A549 treated with Mapracorat at 1 μM for 4 hours (cell line): ENCODE data around the gene TAGAP. TPM values are rescaled to one million over a fixed set of nuclear protein-coding genes. Genes with fewer than 3 reads are reported as not detected.

Experiments used
- total RNA-seq: library from RNA; stranded (reverse); fragments of 200-300 nt; extraction: Qiagen RNA extraction; gene quantifications from 5 replicates; pipeline ENCODE4 v1.2.3, GENCODE V29; 2022

TAGAP gene
- total RNA-seq = not detected in 5 replicates

GRCh38 chr6:159044899-159045727 is at the start of gene TAGAP:
Gene TAGAP, minus strand, starts transcription at chr6:159044991. Its CDS starts 845 bp downstream, at chr6:159044146.

GRCh38 chr6:158999666-159000403 is 45.0 kb downstream of the TAGAP start, which contains the start of gene RSPH3:
Gene RSPH3, minus strand, starts transcription at chr6:159000202. Its CDS starts 652 bp downstream, at chr6:158999550.

Other genes with a start within 250 kb of the TAGAP start
- 375 to 449 TPM (median 424 TPM) in 5 replicates for gene EZR, start 225.6 kb downstream of the TAGAP start, total RNA-seq
- 3.9 to 5.5 TPM (median 5.2 TPM) in 5 replicates for gene RSPH3, start 44.8 kb downstream of the TAGAP start, total RNA-seq
- 0.06 to 0.13 TPM (median 0.11 TPM) in 5 replicates for gene FNDC1, start 124.4 kb upstream of the TAGAP start, total RNA-seq